Parietal lobe (tissue), 1 donor: Measurements from ENCODE around the gene ZFAND5. TPM values are rescaled to one million over a fixed set of nuclear protein-coding genes. Genes with fewer than 3 reads are reported as not detected.

Experiments
- total RNA-seq: library from RNA; depleted of rRNA; stranded (reverse); fragments of >200 nt; gene quantifications from one replicate; pipeline ENCODE4 v1.2.3, GENCODE V29; 2014

The ZFAND5 gene
- total RNA-seq = 287 TPM

GRCh38 chr9:72364679-72365524 is at the start of gene ZFAND5:
TSS of gene ZFAND5 (minus strand) at chr9:72365208. CDS start at chr9:72360778, 4,430 bp downstream.

Other genes starting within 250 kb of the ZFAND5 start
- 36.0 TPM for gene GDA, start 215.8 kb downstream of the ZFAND5 start, total RNA-seq
- 0.94 TPM for gene TMC1, start 156.4 kb upstream of the ZFAND5 start, total RNA-seq